Tibial nerve (tissue), 3 donors: ENCODE data around the gene NYAP2.

Source experiments
- POLR2A ChIP-seq, 2 donors: fragments of 450-650 bp; IDR thresholded peaks; one replicate each; pipeline ENCODE4 v1.6.1; 2017; ENCODE audit warnings: antibody characterized with exemption in 2 of 2, mild to moderate bottlenecking in 2 of 2, moderate library complexity in 2 of 2
- TF ChIP-seq, protein P1 (sequence below), 5 experiments: fragments of 200-600 bp in 3 of 5; fragments of 450-650 bp in 2 of 5; sonication (generic) in 3 of 5; IDR thresholded peaks; one replicate each; pipeline ENCODE4 v1.5.1; 2016 to 2019; ENCODE audit warnings: antibody characterized with exemption in 5 of 5, mild to moderate bottlenecking in 3 of 5, moderate library complexity in 2 of 5

DNA sequence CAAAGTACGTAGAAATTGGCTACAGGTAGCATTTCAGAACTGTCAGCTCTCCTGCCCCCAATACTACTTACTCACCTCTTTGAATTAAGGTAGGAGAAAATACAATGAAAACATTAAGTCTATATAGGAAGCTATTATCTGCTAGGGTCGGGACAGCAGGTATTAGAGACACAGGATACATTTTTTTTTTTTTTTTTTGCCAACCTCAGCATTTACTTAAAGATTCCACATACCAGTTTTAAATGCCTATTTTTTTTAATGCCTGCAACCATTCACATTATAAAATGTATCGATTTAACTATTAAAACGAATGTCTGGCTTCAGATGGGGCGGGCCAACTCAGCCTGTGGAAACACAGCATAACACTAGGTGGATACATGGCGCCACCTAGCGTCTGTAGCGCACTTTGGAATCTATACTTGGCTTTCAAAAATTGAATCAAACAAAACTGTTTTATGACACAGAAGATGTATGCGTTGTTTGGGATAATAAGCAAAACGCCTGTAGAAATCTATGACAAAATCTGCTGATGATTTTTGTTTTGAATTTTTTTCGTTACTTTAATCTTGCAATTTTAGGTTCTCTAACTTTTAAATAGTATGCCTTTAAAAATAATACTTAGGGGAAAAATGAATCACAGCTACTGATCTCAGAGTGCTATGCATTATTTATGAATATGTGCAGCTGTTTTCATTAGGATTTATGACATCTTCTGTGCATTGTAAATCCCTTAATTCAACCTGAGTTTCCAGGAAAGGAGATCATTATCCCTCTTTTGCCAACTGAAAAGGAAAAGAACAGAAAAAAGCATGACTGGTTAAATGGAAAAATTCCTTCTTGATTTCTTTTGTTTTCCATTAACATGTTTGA, 261.0 kb downstream of the NYAP2 start:
- TF ChIP-seq, protein P1, sequence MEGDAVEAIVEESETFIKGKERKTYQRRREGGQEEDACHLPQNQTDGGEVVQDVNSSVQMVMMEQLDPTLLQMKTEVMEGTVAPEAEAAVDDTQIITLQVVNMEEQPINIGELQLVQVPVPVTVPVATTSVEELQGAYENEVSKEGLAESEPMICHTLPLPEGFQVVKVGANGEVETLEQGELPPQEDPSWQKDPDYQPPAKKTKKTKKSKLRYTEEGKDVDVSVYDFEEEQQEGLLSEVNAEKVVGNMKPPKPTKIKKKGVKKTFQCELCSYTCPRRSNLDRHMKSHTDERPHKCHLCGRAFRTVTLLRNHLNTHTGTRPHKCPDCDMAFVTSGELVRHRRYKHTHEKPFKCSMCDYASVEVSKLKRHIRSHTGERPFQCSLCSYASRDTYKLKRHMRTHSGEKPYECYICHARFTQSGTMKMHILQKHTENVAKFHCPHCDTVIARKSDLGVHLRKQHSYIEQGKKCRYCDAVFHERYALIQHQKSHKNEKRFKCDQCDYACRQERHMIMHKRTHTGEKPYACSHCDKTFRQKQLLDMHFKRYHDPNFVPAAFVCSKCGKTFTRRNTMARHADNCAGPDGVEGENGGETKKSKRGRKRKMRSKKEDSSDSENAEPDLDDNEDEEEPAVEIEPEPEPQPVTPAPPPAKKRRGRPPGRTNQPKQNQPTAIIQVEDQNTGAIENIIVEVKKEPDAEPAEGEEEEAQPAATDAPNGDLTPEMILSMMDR (IDR thresholded peaks at IDR 0.05): peak; percentile 54 to 84 (median 71)
- no peak for TF ChIP-seq POLR2A (IDR thresholded peaks at IDR 0.05)
